Sigmoid colon (tissue), 7 donors: ENCODE results near the gene STEAP1B. TPM values are rescaled to one million over a fixed set of nuclear protein-coding genes. Genes with fewer than 3 reads are reported as not detected.

Experiments used
- DNase-seq: peaks from one replicate; pipeline ENCODE4 v3.0.0-alpha.2; 2019
- H3K27ac ChIP-seq, 4 donors: fragments of 200-600 bp; sonication (generic); one replicate each; pipeline ENCODE4 v1.5.1; 2016 to 2019; ENCODE audit warnings: mild to moderate bottlenecking in 1 of 4
- H3K27me3 ChIP-seq, 3 donors: fragments of 200-600 bp; sonication (generic); one replicate each; pipeline ENCODE4 v1.5.1; 2019; ENCODE audit warnings: mild to moderate bottlenecking in 1 of 3
- H3K36me3 ChIP-seq, 4 donors: fragments of 200-600 bp; sonication (generic); one replicate each; pipeline ENCODE4 v1.5.1; 2016 to 2019
- H3K4me1 ChIP-seq, 4 donors: fragments of 200-600 bp; sonication (generic); one replicate each; pipeline ENCODE4 v1.5.1; 2017 to 2019
- H3K4me3 ChIP-seq, 4 donors: fragments of 200-600 bp; sonication (generic); one replicate each; pipeline ENCODE4 v1.5.1; 2017 to 2019; ENCODE audit warnings: mild to moderate bottlenecking in 2 of 4, moderate library complexity in 1 of 4
- H3K9me3 ChIP-seq, 4 donors: fragments of 200-600 bp in 3 of 4; sonication (generic) in 3 of 4; one replicate each; pipeline versions ENCODE4 v1.5.1 to v1.6.1; 2013 to 2019
- CTCF ChIP-seq, 4 experiments: fragments of 450-650 bp in 3 of 4; fragments of 200-600 bp in 1 of 4; IDR thresholded peaks; one replicate each; pipeline ENCODE4 v1.5.1; 2016 to 2019; ENCODE audit warnings: antibody characterized with exemption in 4 of 4, mild to moderate bottlenecking in 3 of 4, moderate library complexity in 2 of 4
- EP300 ChIP-seq, 4 donors: sonication (generic); formaldehyde crosslinking; IDR thresholded peaks; one replicate each; pipeline ENCODE4 v1.6.1; 2017; ENCODE audit warnings: antibody characterized with exemption in 4 of 4
- POLR2A ChIP-seq, 2 donors: fragments of 450-650 bp; IDR thresholded peaks; one replicate each; pipeline ENCODE4 v1.6.1; 2016; ENCODE audit warnings: antibody characterized with exemption in 2 of 2, mild to moderate bottlenecking in 2 of 2, moderate library complexity in 2 of 2
- POLR2AphosphoS5 ChIP-seq, 4 donors: sonication (generic); formaldehyde crosslinking; IDR thresholded peaks; one replicate each; pipeline ENCODE4 v1.6.1; 2017; ENCODE audit warnings: antibody characterized with exemption in 4 of 4
- WGBS, 2 donors: extraction: QIAGEN DNeasy Blood & Tissue Kit; methylation state at CpG; one replicate each; pipeline ENCODE4 v1.1.7; 2013; 5-methylcytosine and 5-hydroxymethylcytosine counted together
- intact Hi-C: fragments of 100-400 bp; cut with DNase I; formaldehyde crosslinking; loops from one replicate; pipeline ENCODE4 v1.15.1; 2023
- polyA plus RNA-seq, 3 donors: library from polyadenylated mRNA; stranded (reverse); fragments of 200-250 nt; gene quantifications; one replicate each; pipeline ENCODE4 v1.2.3, GENCODE V29; 2013
- total RNA-seq, 4 donors: library from RNA; depleted of rRNA; stranded (reverse); fragments of >200 nt; gene quantifications; one replicate each; pipeline ENCODE4 v1.1.0, GENCODE V29; 2016
- donor health status: healthy with polysubstance abuse.
- donor health status: Bipolar disorder and iron deficiency.
- donor health status: healthy.

Gene STEAP1B
- total and polyA plus RNA-seq, 7 donors: 0.33 to 2.1 (median 1.3) TPM; not detected in 1

DNA sequence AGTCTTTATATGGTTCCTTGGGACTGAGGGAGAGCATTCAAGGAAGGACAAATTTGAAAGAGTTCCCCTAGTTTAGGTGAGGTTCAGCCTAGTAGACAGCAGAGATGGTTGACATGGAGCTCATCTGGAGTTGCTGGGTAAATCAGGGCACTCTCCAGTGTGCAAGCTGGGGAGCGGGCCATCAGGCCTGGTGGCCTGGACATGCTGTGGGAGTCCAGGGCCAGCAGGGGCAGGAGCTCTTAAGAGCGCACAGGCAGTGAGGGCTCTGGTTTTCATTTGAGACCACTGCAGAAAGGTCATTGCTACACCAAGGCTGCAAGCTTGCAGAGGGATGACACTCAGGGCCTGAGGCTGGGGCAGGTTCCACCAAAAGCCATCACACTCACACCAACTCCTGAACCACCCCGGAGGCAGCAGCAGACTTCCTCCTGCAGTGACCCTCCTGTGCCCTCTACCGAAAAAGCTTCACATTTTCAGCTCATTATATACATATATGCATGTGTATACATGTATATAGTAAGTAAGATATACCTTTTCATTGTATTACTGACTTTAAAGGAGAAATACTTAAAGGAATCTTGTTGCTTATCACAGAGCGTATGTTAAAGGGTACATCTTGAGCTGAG, 39.5 kb downstream of the STEAP1B start:
- Histone ChIP-seq H3K4me3 (no peak overlapping the region), H3K27me3 (no peaks in the 10 kb centered on the region), H3K9me3 (no peaks in the 10 kb centered on the region), H3K27ac (no peak overlapping the region), H3K36me3 (no peaks in the 10 kb centered on the region), H3K4me1 (no peaks in the 10 kb centered on the region)
- intact Hi-C loops: no loop called here
- no peak for DNase-seq
- TF ChIP-seq POLR2A (IDR thresholded peaks at IDR 0.05): no peak
- TF ChIP-seq CTCF (IDR thresholded peaks at IDR 0.05): no peak
- no peak for TF ChIP-seq EP300 (IDR thresholded peaks at IDR 0.05)
- no peak for TF ChIP-seq POLR2AphosphoS5 (IDR thresholded peaks at IDR 0.05)
- WGBS, 2 donors: 84 to 96% methylated on average over 5 of the region's 5 CpGs

GRCh38 chr7:22457471-22457870, 42.5 kb downstream of the STEAP1B start:
- intact Hi-C loops: no loop called here
- H3K9me3 ChIP-seq: no peaks in the 10 kb centered on the region

DNA sequence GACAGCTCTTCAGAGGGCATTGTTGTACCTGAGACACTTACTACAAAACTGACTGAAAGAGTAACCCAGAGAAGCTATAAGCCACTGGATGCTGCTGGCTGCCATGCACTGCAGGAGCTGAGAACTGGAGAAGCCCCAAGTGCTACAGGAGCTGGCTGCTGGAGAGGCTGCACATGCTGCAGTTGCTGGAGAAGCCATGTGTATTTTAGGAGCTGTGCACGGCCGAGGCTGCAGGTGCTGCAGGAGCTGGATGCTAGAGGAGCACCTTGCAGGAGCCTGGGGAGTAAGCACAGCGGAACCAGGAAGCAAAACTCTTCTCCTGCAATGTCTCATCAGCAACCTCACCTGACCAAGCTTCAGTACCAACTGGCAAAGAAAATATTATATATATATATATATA, 45.5 kb downstream of the STEAP1B start:
- 83 to 88% methylated on average over 3 of the region's 3 CpGs for WGBS, 2 donors
- intact Hi-C loops: no loop called here
- TF ChIP-seq CTCF (IDR thresholded peaks at IDR 0.05) (no peak), POLR2AphosphoS5 (IDR thresholded peaks at IDR 0.05) (no peak), POLR2A (IDR thresholded peaks at IDR 0.05) (no peak), EP300 (IDR thresholded peaks at IDR 0.05) (no peak)
- H3K4me3 ChIP-seq: no peak overlapping the region
- no peaks in the 10 kb centered on the region for H3K4me1 ChIP-seq
- H3K27me3 ChIP-seq: peaks cover 0 to 4% (median 0%) of the 10 kb centered on the region in 3 donors
- H3K9me3 ChIP-seq: no peaks in the 10 kb centered on the region
- H3K36me3 ChIP-seq: no peaks in the 10 kb centered on the region
- no peak for DNase-seq
- H3K27ac ChIP-seq: no peak overlapping the region

More at GRCh38 chr7:22457471-22457870, 42.5 kb downstream of the STEAP1B start:
- Histone ChIP-seq H3K36me3 (no peaks in the 10 kb centered on the region), H3K27me3 (peaks cover 0 to 3% (median 0%) of the 10 kb centered on the region in 3 donors), H3K4me3 (no peak overlapping the region), H3K27ac (no peak overlapping the region), H3K4me1 (no peaks in the 10 kb centered on the region)
- DNase-seq: no peak
- 87 to 93% methylated on average over 1 of the region's 1 CpG for WGBS, 2 donors
- TF ChIP-seq POLR2AphosphoS5 (IDR thresholded peaks at IDR 0.05): no peak
- TF ChIP-seq EP300 (IDR thresholded peaks at IDR 0.05): no peak
- TF ChIP-seq CTCF (IDR thresholded peaks at IDR 0.05): no peak
- TF ChIP-seq POLR2A (IDR thresholded peaks at IDR 0.05): no peak

DNA sequence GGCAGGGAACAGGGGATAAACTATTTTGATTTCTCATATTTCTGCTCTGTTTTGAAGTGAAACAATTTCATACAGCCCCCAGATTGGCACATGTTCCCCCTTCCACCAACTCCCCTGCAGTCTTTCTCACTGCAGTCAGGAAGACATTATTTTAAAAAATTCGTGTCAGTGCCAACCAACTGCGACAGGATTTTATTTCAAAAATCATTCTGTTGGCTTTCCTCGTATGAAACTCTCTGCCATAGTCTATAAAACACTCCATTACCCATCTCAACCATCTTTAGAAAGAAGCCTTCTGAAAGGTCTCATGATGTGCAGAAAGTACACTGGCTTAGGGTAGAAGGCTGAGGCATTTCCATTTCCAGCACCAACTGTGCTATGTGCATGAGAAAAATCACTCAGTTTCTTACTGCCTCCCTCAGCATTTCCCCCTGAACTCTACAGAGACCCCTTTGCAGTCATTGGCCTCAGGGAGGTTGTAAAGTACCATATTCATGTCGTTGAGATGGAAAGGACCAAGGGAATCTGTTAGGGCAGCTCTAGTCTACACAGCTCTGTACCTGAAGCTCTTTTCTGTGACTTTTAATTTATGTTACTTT, 46.9 kb downstream of the STEAP1B start:
- H3K4me1 ChIP-seq: no peaks in the 10 kb centered on the region
- H3K36me3 ChIP-seq: no peaks in the 10 kb centered on the region
- 49 to 55% methylated on average over 4 of the region's 4 CpGs for WGBS, 2 donors
- H3K27ac ChIP-seq: no peak overlapping the region
- no peaks in the 10 kb centered on the region for H3K9me3 ChIP-seq
- no peak overlapping the region for H3K4me3 ChIP-seq
- no peak for DNase-seq
- intact Hi-C loops: no loop called here
- TF ChIP-seq POLR2AphosphoS5 (IDR thresholded peaks at IDR 0.05) (no peak), POLR2A (IDR thresholded peaks at IDR 0.05) (no peak), EP300 (IDR thresholded peaks at IDR 0.05) (no peak), CTCF (IDR thresholded peaks at IDR 0.05) (no peak)
- peaks cover 0 to 4% (median 0%) of the 10 kb centered on the region in 3 donors for H3K27me3 ChIP-seq
